GM10266 (cell line): ENCODE measurements around the gene HYAL3.
"Not testable (repeated sequence)": the region's sequence is repeated elsewhere in the genome, so short reads cannot be mapped to it uniquely, and the experiment has no call there.

Experiments used
- DNase-seq: peaks from one replicate; pipeline ENCODE4 v3.0.0; 2012; ENCODE audit errors: extremely low spot score
- TF ChIP-seq, protein P1 (sequence below): IDR thresholded peaks from 2 replicates; pipeline ENCODE4 v1.5.1; 2012; ENCODE audit warnings: mild to moderate bottlenecking, low read depth; ENCODE audit not compliant: control insufficient read depth, insufficient read depth; ENCODE audit errors: missing control alignments

Gene HYAL3

DNA sequence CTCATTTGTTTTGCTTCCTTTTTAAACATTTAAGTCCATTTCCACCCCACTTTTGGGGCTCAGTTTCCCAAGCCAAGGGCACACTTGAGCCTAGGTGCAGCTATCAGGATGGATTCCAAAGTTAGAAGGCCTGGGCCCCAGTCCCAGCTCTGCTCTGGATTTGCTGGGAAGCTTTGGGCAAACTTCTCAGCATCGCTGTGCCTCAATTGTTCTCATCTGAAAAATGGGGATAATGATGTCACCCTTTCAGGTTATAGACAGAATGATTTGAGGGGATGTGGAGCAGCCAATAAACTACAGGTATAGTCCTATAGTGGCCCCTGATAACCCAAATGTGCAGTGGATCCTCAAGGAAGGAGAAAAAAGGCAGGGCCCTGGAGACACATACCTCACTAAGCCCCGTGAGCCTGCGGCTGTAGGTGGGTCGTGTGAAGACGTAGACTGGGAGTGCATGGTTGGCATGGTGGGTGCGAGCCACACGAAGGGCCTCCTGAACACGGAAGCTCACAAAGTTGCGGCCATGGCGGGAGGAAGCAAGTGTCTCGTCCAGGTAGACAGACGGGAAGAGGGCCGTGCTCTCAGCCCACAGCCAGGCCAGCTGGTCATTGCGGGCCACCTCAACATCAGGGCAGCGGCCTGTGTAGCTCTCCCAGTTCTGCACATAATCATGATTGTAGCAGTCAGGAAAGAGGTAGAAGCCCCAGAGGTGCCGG, 20.1 kb upstream of the HYAL3 start:
- no peak for DNase-seq
- TF ChIP-seq, protein P1, sequence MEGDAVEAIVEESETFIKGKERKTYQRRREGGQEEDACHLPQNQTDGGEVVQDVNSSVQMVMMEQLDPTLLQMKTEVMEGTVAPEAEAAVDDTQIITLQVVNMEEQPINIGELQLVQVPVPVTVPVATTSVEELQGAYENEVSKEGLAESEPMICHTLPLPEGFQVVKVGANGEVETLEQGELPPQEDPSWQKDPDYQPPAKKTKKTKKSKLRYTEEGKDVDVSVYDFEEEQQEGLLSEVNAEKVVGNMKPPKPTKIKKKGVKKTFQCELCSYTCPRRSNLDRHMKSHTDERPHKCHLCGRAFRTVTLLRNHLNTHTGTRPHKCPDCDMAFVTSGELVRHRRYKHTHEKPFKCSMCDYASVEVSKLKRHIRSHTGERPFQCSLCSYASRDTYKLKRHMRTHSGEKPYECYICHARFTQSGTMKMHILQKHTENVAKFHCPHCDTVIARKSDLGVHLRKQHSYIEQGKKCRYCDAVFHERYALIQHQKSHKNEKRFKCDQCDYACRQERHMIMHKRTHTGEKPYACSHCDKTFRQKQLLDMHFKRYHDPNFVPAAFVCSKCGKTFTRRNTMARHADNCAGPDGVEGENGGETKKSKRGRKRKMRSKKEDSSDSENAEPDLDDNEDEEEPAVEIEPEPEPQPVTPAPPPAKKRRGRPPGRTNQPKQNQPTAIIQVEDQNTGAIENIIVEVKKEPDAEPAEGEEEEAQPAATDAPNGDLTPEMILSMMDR = no peak

DNA sequence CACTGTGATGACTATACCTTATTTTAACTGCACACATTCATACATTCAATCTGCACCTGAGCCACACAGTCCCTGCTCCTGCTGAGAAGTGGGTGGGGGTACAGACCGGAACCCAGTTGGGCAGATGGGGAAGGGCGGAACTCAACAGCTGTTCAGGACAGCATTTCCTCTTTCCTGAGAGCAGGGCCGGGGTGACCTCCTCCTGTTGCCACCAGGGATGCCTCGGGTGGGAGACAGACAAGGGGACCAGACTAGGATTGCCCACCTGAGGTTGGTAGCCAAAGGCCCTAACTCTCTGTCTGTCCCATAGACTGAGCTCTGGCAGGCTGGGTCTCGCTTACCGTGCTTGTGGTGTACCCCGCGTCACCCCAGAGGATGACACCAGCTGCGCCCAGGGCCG, 19.4 kb upstream of the HYAL3 start:
- TF ChIP-seq, protein P1 = no peak
- no peak for DNase-seq

DNA sequence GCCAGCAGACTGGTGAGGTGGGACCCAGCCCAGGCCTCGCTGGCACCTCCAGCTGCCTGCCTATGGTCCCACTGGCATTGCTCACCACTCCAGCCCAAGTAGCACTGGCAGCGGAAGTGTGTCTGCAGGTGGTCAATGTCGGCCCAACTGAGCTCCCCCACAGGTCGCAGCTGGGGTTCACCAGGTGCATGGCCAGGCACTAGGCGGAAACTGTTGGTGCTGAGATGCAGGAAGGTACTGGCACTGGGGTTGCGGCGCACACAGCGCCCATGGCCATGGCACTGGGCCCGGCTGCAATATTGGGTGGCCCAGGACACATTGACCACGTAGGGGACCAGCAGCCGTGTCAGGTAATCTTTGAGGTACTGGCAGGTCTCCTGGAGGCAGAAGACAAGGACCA, 19.0 kb upstream of the HYAL3 start:
- TF ChIP-seq, protein P1 = no peak
- DNase-seq = no peak

DNA sequence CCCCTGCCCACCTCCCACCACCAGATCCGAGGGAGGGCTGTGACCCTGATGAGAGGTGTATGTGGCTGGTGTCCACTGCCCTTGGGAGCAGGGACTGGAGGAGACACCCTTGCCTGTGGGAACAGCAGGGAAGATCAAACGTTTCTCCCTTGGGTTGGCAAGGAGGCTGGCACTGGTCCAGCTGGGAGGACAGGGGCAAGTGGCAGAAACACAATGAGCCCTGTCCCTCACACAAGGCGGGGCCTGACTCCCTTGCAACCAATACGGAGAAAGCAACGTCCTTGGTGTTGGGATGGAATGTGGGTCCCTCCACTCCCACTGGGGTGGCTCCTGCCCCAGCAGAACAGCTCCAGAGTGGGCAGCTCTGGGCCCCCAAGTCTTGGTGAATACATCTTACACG, 18.1 kb upstream of the HYAL3 start:
- no peak for DNase-seq
- TF ChIP-seq, protein P1 = no peak

DNA sequence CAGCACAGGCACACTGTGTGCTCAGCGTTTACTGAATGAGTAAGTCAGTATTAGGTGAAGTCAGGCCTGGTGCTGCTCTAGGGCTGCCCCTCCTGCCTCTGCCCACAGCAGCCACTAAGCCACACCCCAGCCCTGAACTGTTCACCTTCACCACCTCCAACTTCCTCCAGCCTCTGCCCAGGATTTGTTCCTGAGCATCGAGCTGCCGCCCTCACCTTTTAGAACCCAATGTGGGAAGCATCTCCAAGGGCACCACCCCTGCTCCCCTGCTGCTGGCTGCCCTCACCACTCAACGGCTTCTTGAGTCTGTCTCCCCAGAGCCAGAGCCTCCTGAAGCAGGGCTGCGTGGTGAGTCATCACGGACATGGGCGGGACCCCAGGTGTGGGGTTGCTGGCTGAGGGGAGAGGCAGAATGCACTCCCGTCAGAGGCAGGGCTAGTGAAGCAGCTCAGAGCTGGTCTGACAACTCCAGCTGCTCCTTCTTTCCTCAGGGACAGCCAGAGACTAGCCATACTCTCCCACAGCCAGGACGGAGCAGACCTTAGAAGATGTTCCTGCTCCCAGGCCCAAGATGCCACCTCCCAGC, 17.5 kb upstream of the HYAL3 start:
- no peak for DNase-seq
- TF ChIP-seq, protein P1 = no peak

DNA sequence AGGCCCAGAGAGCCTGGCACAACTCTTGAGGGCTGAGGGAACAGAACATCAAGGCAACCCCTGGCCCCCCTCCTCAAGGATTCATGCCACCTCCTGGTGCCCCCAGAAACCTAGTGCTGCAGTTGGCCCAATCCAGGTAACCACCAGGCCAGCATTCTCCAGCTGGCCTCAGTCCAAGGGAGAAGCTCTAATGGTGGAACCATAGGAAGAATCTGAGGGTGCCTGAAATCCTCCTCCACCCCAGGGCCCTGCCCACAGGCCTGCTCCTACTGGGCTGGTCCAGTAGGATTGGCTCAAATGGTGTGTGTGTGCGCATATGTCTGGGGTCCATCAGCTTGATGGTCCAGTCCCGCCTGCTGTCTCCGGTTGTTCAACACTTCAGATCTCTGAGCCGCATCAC, 15.6 kb upstream of the HYAL3 start:
- TF ChIP-seq, protein P1 = no peak
- no peak for DNase-seq

DNA sequence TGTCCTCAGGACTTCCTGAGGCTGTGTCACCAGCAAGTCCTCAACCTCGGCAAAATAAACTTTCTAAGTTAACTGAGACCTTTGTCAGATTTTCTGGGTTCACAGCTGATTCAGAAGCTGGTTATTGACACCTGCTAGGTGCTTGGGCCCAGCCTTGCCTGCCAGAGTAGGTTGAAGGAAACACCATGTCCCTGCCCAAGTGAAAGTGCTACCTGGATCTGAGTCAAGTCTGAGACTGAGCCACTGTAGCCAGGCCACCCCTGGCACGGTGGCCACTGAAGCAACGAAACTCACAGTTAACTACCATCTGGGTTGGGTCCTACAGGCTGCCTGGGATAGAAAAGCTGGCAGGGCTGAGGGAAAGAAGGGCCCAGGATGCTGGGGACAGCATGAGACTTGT, 15.1 kb upstream of the HYAL3 start:
- TF ChIP-seq, protein P1 = no peak
- no peak for DNase-seq

DNA sequence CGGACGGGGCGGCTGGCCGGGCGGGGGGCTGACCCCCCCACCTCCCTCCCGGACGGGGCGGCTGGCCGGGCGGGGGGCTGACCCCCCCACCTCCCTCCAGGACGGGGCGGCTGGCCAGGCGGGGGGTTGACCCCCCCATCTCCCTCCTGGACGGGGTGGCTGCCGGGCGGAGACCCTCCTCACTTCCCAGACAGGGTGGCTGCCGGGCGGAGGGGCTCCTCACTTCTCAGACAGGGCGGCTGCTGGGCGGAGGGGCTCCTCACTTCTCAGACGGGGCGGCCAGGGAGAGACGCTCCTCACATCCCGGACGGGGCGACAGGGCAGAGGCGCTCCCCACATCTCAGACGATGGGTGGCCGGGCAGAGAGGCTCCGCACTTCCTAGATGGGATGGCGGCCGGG, 12.8 kb upstream of the HYAL3 start:
- not testable (repeated sequence) for DNase-seq
